ENCODE data around the gene SMAD4. TPM values are rescaled to one million over a fixed set of nuclear protein-coding genes. Genes with fewer than 3 reads are reported as not detected.
"Not testable (repeated sequence)": the region's sequence is repeated elsewhere in the genome, so short reads cannot be mapped to it uniquely, and the experiment has no call there.

The SMAD4 gene
- polyA plus RNA-seq, result 10 to 100 TPM; 15.8 to 45.1 (median 28.3) TPM

DNA sequence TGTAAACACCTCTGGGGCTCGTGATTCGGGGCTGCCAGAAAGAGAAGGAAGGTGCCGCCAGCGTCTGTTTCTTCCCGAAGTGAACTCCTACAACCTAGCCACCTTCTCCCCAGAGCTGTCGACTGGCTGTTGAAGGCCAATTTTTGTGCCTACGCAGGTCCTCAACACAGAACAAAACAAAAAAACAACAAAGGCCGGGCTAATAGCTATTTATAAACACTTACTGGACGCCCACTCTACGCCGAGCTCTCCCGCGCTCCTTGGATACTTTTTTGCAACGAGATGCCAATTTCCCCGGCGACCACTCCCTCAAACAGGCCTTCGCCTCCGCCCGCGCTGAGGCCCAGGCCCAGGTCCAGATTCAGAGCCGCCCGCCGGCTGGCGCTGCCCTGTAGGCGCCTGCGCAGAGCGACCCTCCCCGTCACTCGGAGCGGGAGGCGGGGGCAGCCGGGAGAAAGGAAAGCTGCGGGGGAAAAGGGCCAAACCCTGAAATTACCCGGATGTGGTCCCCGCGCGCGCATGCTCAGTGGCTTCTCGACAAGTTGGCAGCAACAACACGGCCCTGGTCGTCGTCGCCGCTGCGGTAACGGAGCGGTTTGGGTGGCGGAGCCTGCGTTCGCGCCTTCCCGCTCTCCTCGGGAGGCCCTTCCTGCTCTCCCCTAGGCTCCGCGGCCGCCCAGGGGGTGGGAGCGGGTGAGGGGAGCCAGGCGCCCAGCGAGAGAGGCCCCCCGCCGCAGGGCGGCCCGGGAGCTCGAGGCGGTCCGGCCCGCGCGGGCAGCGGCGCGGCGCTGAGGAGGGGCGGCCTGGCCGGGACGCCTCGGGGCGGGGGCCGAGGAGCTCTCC is at the start of gene SMAD4:
Gene SMAD4 (plus strand): TSS at position 520 of the 843 bp plus-strand sequence. CDS start 16,834 bp downstream, outside the sequence.
- H3K27ac ChIP-seq (ENCODE audit: low read depth, low read length), result peak within 1 kb of the TSS; percentile 91
- WGBS, 3 donors, result 0 to 1% (median 1%) methylated on average over 55 to 79 of the region's 79 CpGs

DNA sequence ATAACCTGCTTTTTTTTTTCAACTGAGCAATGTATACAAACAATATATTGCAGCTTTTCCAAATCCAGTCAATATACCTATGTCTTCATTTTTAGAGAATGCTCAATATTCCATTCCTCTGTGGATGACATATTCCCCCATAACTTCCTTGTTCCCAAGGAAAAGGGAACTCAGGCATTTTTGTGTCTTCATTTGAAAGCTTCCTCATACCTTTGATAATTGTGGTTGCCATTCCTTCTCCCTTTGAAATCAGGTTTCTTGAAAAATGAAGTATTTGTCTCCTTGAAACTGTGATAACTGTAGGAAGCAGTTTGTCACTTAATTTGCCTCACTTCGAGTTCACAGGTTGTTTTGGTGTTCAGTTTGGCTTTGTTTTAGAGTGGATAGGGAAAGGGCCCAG is 48.6 kb upstream of the SMAD4 start:
- WGBS, 3 donors, result 43 to 97% (median 82%) methylated on average over 1 of the region's 1 CpG
- no peak overlapping the region for H3K27ac ChIP-seq (ENCODE audit: low read depth, low read length)

DNA sequence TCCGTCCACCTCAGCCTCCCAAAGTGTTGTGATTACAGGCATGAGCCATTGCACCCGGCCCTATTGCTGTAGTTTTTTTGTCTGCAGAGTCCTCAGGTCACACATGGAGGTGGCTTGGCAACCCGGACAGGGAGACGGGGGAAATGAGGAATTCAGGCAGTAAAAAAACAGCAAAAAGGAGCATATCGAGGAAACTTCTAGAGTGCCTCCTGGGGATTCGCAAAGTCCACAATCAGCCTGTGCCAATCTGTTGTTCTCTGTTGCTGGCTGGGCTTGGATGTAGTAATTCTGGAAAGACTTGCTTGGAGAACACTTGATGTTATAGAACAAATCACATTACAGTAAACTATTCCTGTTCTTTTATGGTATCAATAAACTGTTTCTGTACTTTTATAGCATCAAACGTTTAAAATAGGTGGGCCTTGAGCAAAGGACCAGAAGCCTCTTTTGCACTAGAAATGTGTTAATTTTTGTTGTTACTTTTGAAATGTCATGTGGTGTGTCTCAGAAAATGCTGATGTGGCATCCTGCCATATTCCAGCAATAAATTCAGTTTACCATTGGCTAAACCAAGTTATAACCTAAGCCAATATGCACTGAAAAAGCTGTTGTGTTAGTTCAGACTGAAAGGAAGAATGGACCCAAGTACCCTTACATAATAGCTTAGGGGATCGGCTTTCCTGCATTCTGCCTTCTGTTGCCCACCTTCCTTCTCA is 47.8 kb upstream of the SMAD4 start:
- H3K27ac ChIP-seq (ENCODE audit: low read depth, low read length), result no peak overlapping the region
- WGBS, 3 donors, result 81 to 89% (median 88%) methylated on average over 8 of the region's 8 CpGs

DNA sequence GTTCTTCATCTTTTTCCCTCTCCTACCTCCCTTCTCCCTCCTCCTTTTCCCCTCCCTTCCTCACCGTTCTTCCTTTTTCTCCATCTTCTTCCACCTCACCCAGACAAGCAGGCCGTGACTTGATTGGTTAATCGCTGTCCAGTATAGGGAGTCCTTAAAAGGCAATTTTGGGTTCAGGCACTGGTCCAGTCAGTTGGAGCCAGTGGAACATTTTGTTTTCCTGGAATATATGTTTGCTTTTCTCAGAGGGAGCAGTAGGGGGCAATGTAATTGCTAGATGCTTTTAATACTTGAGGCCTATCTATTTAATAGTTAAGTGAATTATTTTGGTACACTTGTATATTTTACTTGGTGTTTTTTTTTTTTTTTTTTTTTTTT is 47.2 kb upstream of the SMAD4 start:
- H3K27ac ChIP-seq (ENCODE audit: low read depth, low read length), result no peak overlapping the region
- WGBS, 3 donors, result 88 to 94% (median 89%) methylated on average over 3 of the region's 3 CpGs

DNA sequence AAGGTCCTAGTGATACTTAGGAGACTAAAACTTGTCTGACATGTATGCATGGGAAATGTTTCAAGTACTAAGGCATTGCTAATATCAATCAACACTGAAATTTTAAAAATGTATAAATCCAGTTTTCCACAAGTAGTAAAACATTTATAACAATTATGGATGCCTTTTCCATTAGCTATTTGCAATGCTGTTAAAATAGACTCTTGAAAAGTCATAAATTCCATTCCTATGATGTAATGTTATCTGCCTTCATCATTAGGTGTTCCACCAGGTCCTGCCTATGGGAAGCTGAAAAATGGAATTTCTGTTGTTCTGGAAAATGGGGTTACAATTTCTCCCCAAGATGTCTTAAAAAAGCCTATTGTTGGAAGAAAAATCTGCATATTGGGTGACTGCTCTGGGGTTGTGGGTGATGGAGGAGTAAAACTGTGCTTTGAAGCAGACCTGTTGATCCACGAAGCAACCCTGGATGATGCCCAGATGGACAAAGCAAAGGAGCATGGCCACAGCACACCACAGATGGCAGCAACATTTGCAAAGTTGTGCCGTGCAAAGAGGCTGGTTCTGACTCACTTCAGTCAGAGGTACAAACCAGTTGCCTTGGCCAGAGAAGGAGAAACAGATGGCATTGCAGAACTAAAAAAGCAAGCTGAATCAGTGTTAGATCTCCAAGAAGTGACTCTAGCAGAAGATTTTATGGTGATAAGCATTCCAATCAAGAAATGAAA is 43.5 kb upstream of the SMAD4 start:
- WGBS, 3 donors, result 93% methylated on average over 2 of the region's 2 CpGs
- H3K27ac ChIP-seq (ENCODE audit: low read depth, low read length), result no peak overlapping the region

DNA sequence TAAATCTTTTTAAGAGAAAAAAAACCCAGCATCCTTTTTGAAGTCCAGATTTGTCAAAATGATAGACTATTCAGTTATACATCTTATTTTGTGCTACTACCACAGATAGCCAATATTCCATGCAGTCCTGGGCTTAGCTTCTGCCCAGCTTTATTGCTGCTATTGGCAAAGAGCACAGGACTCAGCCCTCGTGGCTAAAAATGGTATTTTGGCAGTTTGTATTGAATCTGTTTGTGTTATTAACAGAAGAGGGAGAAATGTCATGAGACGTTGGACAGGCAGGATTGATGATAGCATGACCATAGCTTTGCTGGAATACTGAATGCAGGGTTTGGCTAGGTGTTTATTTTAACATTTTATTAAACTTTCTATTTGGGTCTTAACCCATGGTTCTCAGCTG is 42.8 kb upstream of the SMAD4 start:
- WGBS, 3 donors, result 48 to 54% (median 53%) methylated on average over 2 of the region's 2 CpGs
- H3K27ac ChIP-seq (ENCODE audit: low read depth, low read length), result no peak overlapping the region

DNA sequence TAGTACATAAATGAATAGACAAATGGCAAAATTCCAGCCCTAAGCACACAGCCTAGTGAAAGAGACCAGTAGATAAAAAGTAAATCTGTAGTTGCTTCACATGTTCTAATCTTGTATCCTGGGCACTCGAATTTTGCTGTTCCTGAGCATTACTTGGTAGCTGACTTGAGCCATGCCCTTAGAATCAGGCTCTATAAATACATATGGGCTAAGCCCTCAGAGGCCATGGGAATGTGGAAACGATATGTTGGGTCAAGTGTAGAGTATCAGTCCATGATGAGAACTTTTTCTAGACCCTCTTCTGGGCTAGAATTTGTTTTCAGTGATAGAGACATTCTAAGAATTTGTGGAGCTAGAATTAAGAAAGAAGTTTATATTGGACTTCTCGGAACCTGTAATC is 40.3 kb upstream of the SMAD4 start:
- no peak overlapping the region for H3K27ac ChIP-seq (ENCODE audit: low read depth, low read length)
- WGBS, 3 donors, result 93 to 95% (median 93%) methylated on average over 3 of the region's 3 CpGs

DNA sequence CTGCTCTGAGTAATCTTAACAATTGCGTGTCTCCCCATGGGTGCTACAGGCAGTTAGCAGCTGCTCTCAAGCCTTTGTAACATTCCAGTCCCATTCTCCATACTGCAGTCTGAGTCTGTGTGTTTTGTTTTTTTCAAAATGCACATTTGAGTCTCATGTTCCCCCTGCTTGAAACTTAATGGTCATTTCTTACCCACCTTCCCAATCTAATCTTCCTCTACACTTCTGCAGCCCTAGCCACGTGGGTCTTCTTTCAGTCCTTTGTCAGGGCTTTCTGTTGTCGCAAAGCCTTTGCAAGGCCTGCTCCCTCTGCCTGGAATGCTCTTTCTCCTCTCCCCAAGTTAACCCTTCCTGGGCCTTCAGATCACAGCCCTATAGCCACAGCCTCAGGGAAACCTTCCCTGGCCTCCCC is 37.7 kb upstream of the SMAD4 start:
- WGBS, 3 donors, result 70 to 86% (median 80%) methylated on average over 3 of the region's 3 CpGs
- no peak overlapping the region for H3K27ac ChIP-seq (ENCODE audit: low read depth, low read length)

DNA sequence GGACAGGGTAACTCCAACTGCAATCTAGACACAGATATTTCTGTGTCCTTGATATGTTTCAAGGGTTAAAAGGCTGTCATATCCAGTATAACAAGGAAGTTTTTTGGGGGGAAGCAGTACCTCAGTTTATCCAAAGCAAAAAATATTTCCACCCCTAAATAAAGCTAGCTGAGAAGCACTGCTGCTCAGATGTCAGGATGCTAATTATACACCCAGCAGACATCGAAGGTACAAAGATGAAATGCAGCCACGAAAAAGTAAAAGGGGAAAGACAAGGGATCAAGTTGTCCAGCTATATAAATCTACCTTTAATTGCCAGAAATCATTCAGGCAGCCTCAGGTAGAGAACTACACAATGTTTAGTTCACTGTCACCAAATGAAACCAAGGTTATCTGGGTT is 36.0 kb upstream of the SMAD4 start:
- no peak overlapping the region for H3K27ac ChIP-seq (ENCODE audit: low read depth, low read length)
- 82 to 93% (median 87%) methylated on average over 2 of the region's 2 CpGs for WGBS, 3 donors

DNA sequence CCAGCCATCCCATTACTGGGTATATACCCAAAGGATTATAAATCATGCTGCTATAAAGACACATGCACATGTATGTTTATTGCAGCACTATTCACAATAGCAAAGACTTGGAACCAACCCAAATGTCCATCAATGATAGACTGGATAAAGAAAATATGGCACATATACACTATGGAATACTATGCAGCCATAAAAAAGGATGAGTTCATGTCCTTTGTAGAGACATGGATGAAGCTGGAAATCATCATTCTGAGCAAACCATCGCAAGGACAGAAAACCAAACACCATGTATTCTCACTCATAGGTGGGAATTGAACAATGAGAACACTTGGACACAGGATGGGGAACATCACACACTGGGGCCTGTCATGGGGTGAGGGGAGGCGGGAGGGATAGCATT is 26.8 kb upstream of the SMAD4 start:
- 96 to 98% (median 97%) methylated on average over 2 of the region's 2 CpGs for WGBS, 3 donors
- not testable (repeated sequence) for H3K27ac ChIP-seq (ENCODE audit: low read depth, low read length)

DNA sequence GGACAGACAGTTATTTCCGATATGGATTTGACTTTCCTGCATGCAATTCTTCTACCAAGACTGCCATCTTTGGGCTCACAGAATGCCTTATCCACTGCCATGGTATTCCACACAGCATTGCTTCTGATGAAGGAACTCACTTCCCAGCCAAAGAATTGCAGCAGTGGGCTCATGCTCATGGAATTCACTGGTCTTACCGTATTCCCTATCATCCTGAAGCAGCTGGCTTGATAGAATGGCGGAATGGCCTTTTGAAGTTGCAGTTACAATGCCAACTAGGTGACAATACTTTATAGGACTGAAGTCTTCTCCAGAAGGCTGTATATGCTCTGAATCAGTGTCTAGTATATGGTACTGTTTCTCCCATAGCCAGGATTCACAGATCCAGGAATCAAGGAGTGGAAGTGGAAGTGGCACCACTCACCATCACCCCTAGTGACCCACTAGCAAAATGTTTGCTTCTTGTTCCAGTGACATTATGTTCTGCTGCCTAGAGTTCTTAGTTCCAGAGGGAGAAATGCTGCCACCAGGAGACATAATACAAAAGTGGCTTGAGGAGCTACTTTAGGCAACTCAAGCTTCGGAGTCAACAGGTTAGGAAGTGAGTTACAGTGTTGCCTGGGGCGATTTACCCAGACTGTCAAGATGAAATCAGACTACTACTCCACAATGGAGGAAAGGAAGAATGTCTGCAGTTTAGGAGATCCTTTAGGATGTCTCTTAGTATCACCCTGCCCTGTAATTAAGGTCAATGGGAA is 23.8 kb upstream of the SMAD4 start:
- WGBS, 3 donors, result 95 to 97% (median 96%) methylated on average over 5 of the region's 5 CpGs

DNA sequence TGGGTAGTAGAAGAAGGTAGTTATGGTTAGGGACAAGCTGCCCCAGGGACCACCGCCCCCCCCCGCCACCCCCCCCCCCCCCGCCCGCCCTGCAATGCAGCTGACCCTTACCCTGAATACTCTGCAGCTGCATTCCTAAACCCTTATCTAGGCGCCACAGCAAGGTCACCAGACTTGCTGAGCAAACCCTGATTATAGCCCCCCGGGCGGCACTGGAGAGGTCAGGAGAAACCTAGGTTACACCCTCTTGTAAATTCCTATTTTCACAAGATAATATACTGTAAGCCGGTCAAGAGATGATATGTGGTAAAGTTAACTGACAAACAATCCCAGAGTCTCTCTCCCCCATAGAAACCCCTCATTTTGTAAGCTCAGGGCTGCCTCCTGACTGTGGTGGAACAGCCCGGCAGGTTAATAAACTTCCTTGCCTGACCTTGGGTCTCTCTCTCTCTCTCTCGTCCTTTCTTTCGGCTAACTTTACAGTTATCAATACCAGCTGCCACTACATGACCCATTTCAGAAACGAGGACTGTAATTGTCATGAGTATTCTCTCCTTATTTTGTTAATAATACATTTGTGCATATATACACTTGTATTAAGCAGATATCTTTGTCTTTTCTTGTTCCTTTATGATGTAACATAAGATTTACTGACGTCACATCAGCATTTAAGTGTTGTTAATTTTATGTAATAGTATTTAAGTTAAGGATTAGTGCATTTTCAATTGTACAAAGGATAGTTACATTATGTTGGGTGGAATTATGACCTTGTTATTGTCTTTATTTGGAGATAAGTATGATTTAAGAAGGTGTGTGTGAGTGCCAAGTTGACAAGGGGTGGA is 22.8 kb upstream of the SMAD4 start:
- H3K27ac ChIP-seq (ENCODE audit: low read depth, low read length), result no peak overlapping the region
- WGBS, 3 donors, result 43 to 73% (median 70%) methylated on average over 9 to 13 of the region's 13 CpGs

More for the DNA sequence above, 23.8 kb upstream of the SMAD4 start:
- no peak overlapping the region for H3K27ac ChIP-seq (ENCODE audit: low read depth, low read length)

DNA sequence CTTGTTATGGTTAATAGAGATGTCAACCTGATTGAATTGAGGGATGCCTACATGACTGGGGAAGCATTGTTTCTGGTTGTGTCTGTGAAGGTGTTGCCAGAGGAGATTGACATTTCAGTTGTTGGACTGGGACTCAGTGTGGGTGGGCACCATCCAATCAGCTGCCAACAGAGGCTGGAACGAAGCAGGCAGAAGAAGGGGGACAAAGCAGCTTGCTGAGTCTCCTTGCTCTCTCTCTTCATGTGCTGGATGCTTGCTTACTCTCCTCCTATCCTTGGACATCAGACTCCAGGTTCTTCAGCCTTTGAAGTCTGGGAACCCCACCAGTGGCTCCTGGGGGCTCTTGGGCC is 22.2 kb upstream of the SMAD4 start:
- no peak overlapping the region for H3K27ac ChIP-seq (ENCODE audit: low read depth, low read length)
- WGBS, 3 donors, result 75 to 86% (median 79%) methylated on average over 1 of the region's 1 CpG

DNA sequence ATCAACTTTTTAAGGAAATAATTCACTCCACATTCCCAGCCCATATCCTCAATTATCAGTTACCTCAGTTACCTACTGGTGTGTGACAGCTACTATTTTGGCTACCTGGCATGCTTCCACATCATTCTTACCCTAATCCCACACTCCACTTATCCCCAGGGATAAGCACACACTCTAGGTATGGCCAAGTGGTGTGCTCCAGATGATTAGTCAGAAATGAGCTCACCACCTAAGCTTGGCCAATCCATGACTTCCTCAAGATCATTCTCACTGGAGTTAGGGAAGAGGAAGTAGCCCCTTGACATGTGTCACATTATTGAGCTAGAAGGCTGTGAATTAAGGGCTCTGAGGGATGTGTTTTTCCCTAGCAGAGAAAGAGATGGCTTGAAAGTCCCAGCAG is 20.9 kb upstream of the SMAD4 start:
- H3K27ac ChIP-seq (ENCODE audit: low read depth, low read length), result no peak overlapping the region

DNA sequence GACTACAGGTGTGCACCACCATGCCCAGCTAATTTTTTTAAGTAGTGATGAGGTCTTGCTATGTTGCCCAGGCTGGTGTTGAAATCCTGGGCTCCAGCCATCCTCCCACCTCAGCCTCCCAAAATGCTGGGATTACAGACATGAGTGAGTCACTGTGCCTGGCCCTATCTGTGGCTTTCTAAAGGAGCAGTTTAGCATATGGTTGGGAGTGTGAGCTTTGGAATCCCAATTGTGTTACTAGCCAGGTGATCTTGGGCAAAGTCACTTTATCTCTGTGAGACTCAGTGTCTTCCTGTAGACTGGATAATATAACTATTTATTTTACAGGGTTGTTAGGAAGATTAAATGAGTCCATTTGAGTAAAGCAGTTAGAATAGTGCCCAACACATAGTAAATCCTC is 19.8 kb upstream of the SMAD4 start:
- no peak overlapping the region for H3K27ac ChIP-seq (ENCODE audit: low read depth, low read length)

DNA sequence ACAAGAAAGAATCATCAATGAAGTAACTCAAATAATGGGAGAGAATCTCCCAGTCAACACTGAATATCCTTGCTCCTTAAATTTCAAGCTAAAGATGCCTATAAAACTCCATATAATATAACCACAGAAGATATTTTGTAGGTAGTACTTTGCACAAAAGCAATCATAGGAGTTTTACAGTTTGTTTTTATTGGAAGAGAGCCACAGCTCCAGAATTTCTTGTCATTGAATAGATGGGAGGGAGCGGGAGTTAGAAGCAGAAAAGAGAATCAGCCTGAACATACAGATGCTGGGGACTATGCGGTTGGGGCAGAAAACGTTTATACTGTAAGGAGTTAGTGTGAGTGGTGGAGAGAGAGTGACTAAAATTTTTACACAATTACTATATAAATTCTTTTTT is 18.3 kb upstream of the SMAD4 start:
- no peak overlapping the region for H3K27ac ChIP-seq (ENCODE audit: low read depth, low read length)
- WGBS, 3 donors, result 72 to 81% (median 73%) methylated on average over 3 of the region's 3 CpGs

DNA sequence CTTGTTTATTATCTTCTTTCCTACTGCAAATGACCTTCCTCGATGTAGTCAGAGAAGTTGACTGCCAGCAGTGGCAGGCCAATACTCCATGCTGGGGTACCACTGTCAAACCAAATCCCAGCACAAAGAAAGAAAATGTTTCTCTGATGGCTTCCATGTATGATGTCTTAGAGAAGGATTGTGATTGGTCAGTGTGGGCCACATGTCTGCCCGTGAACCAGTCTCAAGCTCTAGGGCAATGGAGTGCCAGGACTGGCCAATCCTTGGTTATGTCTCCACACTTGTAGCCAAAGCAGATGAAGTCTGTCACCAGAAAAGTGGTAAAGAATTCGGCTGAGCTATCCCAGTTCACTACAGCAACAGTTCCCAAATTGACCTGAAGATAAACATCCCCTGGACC is 17.6 kb upstream of the SMAD4 start:
- WGBS, 3 donors, result 91 to 95% (median 94%) methylated on average over 3 of the region's 3 CpGs
- H3K27ac ChIP-seq (ENCODE audit: low read depth, low read length), result no peak overlapping the region

DNA sequence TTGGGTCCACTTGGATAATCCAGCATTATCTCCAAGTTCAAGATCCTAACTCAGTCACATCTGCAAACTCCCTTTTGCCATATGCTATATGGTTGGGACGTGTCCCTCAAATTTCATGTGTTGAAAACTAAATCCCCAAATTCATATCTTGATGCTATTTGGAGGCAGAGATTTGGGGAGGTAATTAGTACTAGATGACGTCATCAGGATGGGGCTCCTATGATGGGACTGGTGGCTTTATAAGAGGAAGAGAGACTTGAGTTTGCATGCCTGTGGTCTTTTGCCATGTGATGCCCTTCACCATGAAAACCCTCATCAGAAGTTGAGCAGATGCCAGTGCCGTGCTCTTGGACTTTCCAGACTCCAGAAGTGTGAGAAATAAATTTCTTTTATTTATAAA is 16.8 kb upstream of the SMAD4 start:
- 92 to 95% (median 94%) methylated on average over 3 of the region's 3 CpGs for WGBS, 3 donors
- no peak overlapping the region for H3K27ac ChIP-seq (ENCODE audit: low read depth, low read length)
